K562 (cell line): Measurements from ENCODE around the gene PRICKLE3. TPM values are rescaled to one million over a fixed set of nuclear protein-coding genes. Genes with fewer than 3 reads are reported as not detected.
A peak's percentile ranks its signal among the peaks of the same experiment; 100 is the strongest.

Experiments used
- ARNT ChIP-seq, 2 experiments: fragments of 450-650 bp; IDR thresholded peaks; 2 replicates each; pipeline ENCODE4 v1.6.1; 2016; ENCODE audit warnings: mild to moderate bottlenecking in 1 of 2
- ATF7 ChIP-seq: fragments of 450-650 bp; IDR thresholded peaks from 2 replicates; pipeline ENCODE4 v1.7.1; 2014; ENCODE audit warnings: mild to moderate bottlenecking, moderate library complexity
- BRD4 ChIP-seq: fragments of 200-600 bp; sonication (generic); IDR thresholded peaks from 2 replicates; pipeline ENCODE4 v1.6.1; 2017; ENCODE audit warnings: inconsistent platforms
- CAMTA2 ChIP-seq: fragments of 250-450 bp; sonication (Bioruptor Pico); conservative IDR thresholded peaks from 2 replicates; pipeline ENCODE4 v1.5.1; 2022
- CBX1 ChIP-seq: sonication (generic); IDR thresholded peaks from 2 replicates; pipeline ENCODE4 v1.6.1; 2016; ENCODE audit warnings: antibody characterized with exemption, low read depth, mild to moderate bottlenecking
- EZH2 ChIP-seq: IDR thresholded peaks from 2 replicates; pipeline ENCODE4 v1.6.1; 2012; ENCODE audit warnings: low read depth, mild to moderate bottlenecking, inconsistent platforms, low read length, borderline replicate concordance
- FOS ChIP-seq: IDR thresholded peaks from 3 replicates; pipeline ENCODE4 v1.6.1; 2011; ENCODE audit not compliant: insufficient read length; ENCODE audit errors: extremely low read depth
- HDAC2 ChIP-seq: fragments of 450-650 bp; IDR thresholded peaks from 2 replicates; pipeline ENCODE4 v1.6.1; 2016; ENCODE audit warnings: mild to moderate bottlenecking
- L3MBTL2 ChIP-seq: fragments of 450-650 bp; IDR thresholded peaks from 2 replicates; pipeline ENCODE4 v1.6.1; 2016; ENCODE audit warnings: mild to moderate bottlenecking, moderate library complexity
- MAZ ChIP-seq, 2 experiments: fragments of 450-650 bp in 1 of 2; sonication (generic) in 1 of 2; formaldehyde crosslinking; IDR thresholded peaks in 1 of 2; conservative IDR thresholded peaks in 1 of 2; 2 replicates each; pipeline versions ENCODE4 v1.4.0 to v1.5.0; 2020; ENCODE audit warnings: mild to moderate bottlenecking in 1 of 2, missing genetic modification reagents in 1 of 2
- NRF1 ChIP-seq, 2 experiments: fragments of 450-650 bp; IDR thresholded peaks in 1 of 2; conservative IDR thresholded peaks in 1 of 2; 2 replicates each; pipeline ENCODE4 v1.6.1; 2014; ENCODE audit warnings: mild to moderate bottlenecking in 2 of 2
- PHB ChIP-seq: fragments of 250-450 bp; sonication (Bioruptor Pico); IDR thresholded peaks from 2 replicates; pipeline ENCODE4 v1.5.0; 2021
- RBM22 ChIP-seq: fragments of 200-400 bp; formaldehyde crosslinking; IDR thresholded peaks from 2 replicates; pipeline ENCODE4 v1.6.1; 2018; ENCODE audit warnings: low read length, low read depth; ENCODE audit not compliant: poor library complexity, severe bottlenecking
- SLC30A9 ChIP-seq: fragments of 250-450 bp; sonication (Bioruptor Pico); IDR thresholded peaks from 2 replicates; pipeline ENCODE4 v1.8.0; 2022; ENCODE audit warnings: mild to moderate bottlenecking, moderate library complexity
- SNIP1 ChIP-seq: fragments of 450-650 bp; IDR thresholded peaks from 2 replicates; pipeline ENCODE4 v1.7.1; 2017; ENCODE audit warnings: low read depth, mild to moderate bottlenecking
- SUPT5H ChIP-seq: fragments of 450-650 bp; IDR thresholded peaks from 2 replicates; pipeline ENCODE4 v1.6.1; 2016
- TCF3 ChIP-seq: sonication (generic); formaldehyde crosslinking; IDR thresholded peaks from 2 replicates; pipeline ENCODE4 v1.4.0; 2020; ENCODE audit warnings: mild to moderate bottlenecking, missing genetic modification reagents
- TGIF2 ChIP-seq: sonication (generic); formaldehyde crosslinking; IDR thresholded peaks from 2 replicates; pipeline ENCODE4 v1.8.1; 2022; ENCODE audit warnings: mild to moderate bottlenecking, missing genetic modification reagents, moderate library complexity
- TRIM24 ChIP-seq, 2 experiments: fragments of 450-650 bp; IDR thresholded peaks; 2 replicates each; pipeline ENCODE4 v1.6.1; 2016
- ZNF324 ChIP-seq: fragments of 250-450 bp; sonication (Bioruptor Pico); IDR thresholded peaks from 2 replicates; pipeline ENCODE4 v1.4.0; 2020; ENCODE audit warnings: mild to moderate bottlenecking
- ZNF57 ChIP-seq: fragments of 450-650 bp; formaldehyde crosslinking; IDR thresholded peaks from 2 replicates; pipeline ENCODE4 v1.4.0; 2020; ENCODE audit warnings: mild to moderate bottlenecking, moderate library complexity
- ZNF668 ChIP-seq: fragments of 250-450 bp; sonication (Bioruptor Pico); IDR thresholded peaks from 2 replicates; pipeline ENCODE4 v1.8.0; 2022; ENCODE audit warnings: mild to moderate bottlenecking, inconsistent platforms
- ZNF778 ChIP-seq: fragments of 450-650 bp; formaldehyde crosslinking; IDR thresholded peaks from 2 replicates; pipeline ENCODE4 v1.4.0; 2020; ENCODE audit warnings: mild to moderate bottlenecking, moderate library complexity
- polyA plus RNA-seq, 8 experiments: library from polyadenylated mRNA; depleted of rRNA in 4 of 8; stranded (reverse) in 5 of 8; unstranded in 3 of 8; fragments of >200 nt; fragmentation: Nextera tagmentation in 2 of 8; fragmentation: Illumina TruSeq in 1 of 8; extraction: Ambion mirVana in 2 of 8; extraction: Trizol in 1 of 8; gene quantifications; 2 replicates each; pipeline versions ENCODE4 v1.2.1 to v1.2.3, GENCODE V29; 2011 to 2014; ENCODE audit warnings: inconsistent platforms in 1 of 8, missing spikeins in 1 of 8
- total RNA-seq, 7 experiments: library from RNA; depleted of rRNA in 6 of 7; stranded (reverse); fragments of >200 nt in 6 of 7; fragmentation: Illumina TruSeq in 2 of 7; extraction: Trizol in 2 of 7; gene quantifications; 2 replicates each; pipeline versions ENCODE4 v1.2.1 to v1.2.3, GENCODE V29; 2011 to 2021; ENCODE audit warnings: low replicate concordance in 1 of 7
- TF ChIP-seq, protein P1 (sequence below): fragments of 450-650 bp; formaldehyde crosslinking; IDR thresholded peaks from 2 replicates; pipeline ENCODE4 v1.4.0; 2022; ENCODE audit warnings: mild to moderate bottlenecking, moderate library complexity
- TF ChIP-seq, protein P2 (sequence below), 2 experiments: IDR thresholded peaks; 2 replicates each; pipeline ENCODE4 v1.6.1; 2011; ENCODE audit warnings: borderline replicate concordance in 1 of 2, control low read depth in 1 of 2, low read depth in 1 of 2, low read length in 1 of 2, mild to moderate bottlenecking in 1 of 2, mixed read lengths in 1 of 2, moderate library complexity in 1 of 2; ENCODE audit not compliant: insufficient read depth in 1 of 2, insufficient read length in 1 of 2, poor library complexity in 1 of 2, severe bottlenecking in 1 of 2; ENCODE audit errors: extremely low read depth in 1 of 2
- TF ChIP-seq, protein P3 (sequence below): sonication (generic); formaldehyde crosslinking; IDR thresholded peaks from 2 replicates; pipeline ENCODE4 v1.8.1; 2023; ENCODE audit warnings: mild to moderate bottlenecking, missing genetic modification reagents

Gene PRICKLE3
- total and polyA plus RNA-seq, 9 of the 15 experiments (the other 6 are each of a cell fraction or from before 2014, with no cell fraction given) = 1.1 to 44.3 (median 14.0) TPM

DNA sequence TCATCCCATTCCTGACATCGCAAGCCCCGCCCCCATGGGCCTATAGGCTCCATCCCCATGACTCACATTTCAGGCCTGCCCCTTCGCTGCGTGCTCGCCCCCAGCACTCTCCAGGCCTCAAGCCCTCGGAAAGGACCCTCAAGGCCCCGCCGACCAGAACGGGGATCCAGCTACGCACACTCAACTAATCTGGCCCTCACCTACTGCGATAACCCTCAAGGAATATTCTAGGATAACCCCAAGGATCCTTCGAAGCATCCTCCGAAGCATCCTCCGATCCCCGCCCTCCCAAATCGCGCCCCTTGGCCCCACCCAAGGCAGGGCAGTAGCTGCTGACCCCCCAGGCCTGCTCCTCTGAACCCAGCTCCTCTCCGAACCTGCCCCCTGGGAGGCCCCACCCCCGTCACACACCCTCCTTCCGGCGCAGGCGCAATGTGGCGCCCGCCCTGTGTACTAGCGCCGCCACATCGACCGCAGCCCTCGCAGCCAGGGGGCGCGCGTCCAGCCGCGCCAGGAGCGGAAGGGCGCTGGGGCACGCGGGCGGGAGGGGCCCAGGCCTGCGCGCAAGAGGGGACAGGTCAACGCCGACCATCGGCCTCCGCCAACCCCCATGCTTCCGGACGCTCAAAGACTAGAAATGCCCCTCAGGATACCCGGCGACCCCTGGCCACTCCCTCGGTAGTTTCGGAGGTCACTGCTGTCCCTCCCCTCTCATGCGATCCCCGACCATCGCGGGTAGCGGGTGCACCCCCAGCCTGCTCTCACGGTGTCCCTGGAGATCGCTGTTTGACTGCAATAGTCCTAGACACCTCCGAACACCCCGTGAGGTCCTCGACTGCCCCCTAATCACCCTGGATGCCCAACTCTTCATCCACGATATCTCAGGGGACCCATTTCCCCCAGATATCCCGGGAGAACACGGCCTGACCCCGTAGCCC is 30.0 kb downstream of the PRICKLE3 start (continued):
- TF ChIP-seq L3MBTL2 (peak; percentile 95), ZNF778 (no peak), PHB (CRISPR knock-in tag) (no peak), BRD4 (no peak), ZNF668 (CRISPR knock-in tag) (no peak), MAZ (CRISPR knock-in tag; conservative IDR thresholded peaks at IDR 0.05 in 1 of 2, IDR thresholded peaks at IDR 0.05 in 1 of 2) (peak; percentile 92 to 96), SUPT5H (peak; percentile 73), HDAC2 (no peak), SLC30A9 (no peak), ZNF57 (CRISPR knock-in tag) (no peak), ZNF324 (CRISPR knock-in tag) (no peak), TGIF2 (CRISPR knock-in tag) (no peak), ATF7 (peak; percentile 38; the same call in 1 of the 2 replicates), TCF3 (CRISPR knock-in tag) (0 out of 2 replicates have a peak, but pooled peaks have one; percentile 8), ARNT (IDR thresholded peaks at IDR 0.05) (no peak), TRIM24 (IDR thresholded peaks at IDR 0.05) (no peak), SNIP1 (no peak), CAMTA2 (CRISPR knock-in tag) (no peak), RBM22 (no peak), NRF1 (conservative IDR thresholded peaks at IDR 0.05 in 1 of 2, IDR thresholded peaks at IDR 0.05 in 1 of 2) (peak; percentile 93 to 94), EZH2 (no peak), CBX1 (0 out of 2 replicates have a peak, but pooled peaks have one; percentile 40), FOS (no peak)
- TF ChIP-seq, protein P1, sequence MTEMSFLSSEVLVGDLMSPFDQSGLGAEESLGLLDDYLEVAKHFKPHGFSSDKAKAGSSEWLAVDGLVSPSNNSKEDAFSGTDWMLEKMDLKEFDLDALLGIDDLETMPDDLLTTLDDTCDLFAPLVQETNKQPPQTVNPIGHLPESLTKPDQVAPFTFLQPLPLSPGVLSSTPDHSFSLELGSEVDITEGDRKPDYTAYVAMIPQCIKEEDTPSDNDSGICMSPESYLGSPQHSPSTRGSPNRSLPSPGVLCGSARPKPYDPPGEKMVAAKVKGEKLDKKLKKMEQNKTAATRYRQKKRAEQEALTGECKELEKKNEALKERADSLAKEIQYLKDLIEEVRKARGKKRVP = no peak
- TF ChIP-seq, protein P2, sequence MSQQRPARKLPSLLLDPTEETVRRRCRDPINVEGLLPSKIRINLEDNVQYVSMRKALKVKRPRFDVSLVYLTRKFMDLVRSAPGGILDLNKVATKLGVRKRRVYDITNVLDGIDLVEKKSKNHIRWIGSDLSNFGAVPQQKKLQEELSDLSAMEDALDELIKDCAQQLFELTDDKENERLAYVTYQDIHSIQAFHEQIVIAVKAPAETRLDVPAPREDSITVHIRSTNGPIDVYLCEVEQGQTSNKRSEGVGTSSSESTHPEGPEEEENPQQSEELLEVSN (IDR thresholded peaks at IDR 0.05; ENCODE audit: borderline replicate concordance in 1 of 2, extremely low read depth in 1 of 2, insufficient read depth in 1 of 2, insufficient read length in 1 of 2, low read depth in 1 of 2, low read length in 1 of 2, poor library complexity in 1 of 2, severe bottlenecking in 1 of 2) = peak; percentile 87 to 98
- TF ChIP-seq, protein P3, sequence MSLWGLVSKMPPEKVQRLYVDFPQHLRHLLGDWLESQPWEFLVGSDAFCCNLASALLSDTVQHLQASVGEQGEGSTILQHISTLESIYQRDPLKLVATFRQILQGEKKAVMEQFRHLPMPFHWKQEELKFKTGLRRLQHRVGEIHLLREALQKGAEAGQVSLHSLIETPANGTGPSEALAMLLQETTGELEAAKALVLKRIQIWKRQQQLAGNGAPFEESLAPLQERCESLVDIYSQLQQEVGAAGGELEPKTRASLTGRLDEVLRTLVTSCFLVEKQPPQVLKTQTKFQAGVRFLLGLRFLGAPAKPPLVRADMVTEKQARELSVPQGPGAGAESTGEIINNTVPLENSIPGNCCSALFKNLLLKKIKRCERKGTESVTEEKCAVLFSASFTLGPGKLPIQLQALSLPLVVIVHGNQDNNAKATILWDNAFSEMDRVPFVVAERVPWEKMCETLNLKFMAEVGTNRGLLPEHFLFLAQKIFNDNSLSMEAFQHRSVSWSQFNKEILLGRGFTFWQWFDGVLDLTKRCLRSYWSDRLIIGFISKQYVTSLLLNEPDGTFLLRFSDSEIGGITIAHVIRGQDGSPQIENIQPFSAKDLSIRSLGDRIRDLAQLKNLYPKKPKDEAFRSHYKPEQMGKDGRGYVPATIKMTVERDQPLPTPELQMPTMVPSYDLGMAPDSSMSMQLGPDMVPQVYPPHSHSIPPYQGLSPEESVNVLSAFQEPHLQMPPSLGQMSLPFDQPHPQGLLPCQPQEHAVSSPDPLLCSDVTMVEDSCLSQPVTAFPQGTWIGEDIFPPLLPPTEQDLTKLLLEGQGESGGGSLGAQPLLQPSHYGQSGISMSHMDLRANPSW (CRISPR knock-in tag) = peak; percentile 63; the same call in 1 of the 2 replicates
